Measurements from ENCODE around the gene ALG13. TPM values are rescaled to one million over a fixed set of nuclear protein-coding genes. Genes with fewer than 3 reads are reported as not detected.

Gene ALG13
- total RNA-seq, 4 donors from 2014 or later: 80.9 to 123 (median 90.7) TPM

GRCh38 chrX:111731351-111731750 is 50.4 kb downstream of the ALG13 start:
- peaks cover 0 to under 1% (median 0%) of the 10 kb centered on the region in 3 donors for H3K36me3 ChIP-seq
- H3K4me3 ChIP-seq: no peak overlapping the region

GRCh38 chrX:111736571-111736970 is 55.6 kb downstream of the ALG13 start:
- H3K9me3 ChIP-seq: no peaks in the 10 kb centered on the region
- no peaks in the 10 kb centered on the region for H3K27me3 ChIP-seq
- no peak overlapping the region for H3K4me3 ChIP-seq
- no peak for DNase-seq
- no peak overlapping the region for H3K27ac ChIP-seq
- no peak for TF ChIP-seq CTCF (IDR thresholded peaks at IDR 0.05)
- TF ChIP-seq POLR2A (IDR thresholded peaks at IDR 0.05): no peak
- no peaks in the 10 kb centered on the region for H3K4me1 ChIP-seq
- H3K36me3 ChIP-seq: peaks cover 0 to 23% (median 0%) of the 10 kb centered on the region in 3 donors

More at GRCh38 chrX:111731351-111731750, 50.4 kb downstream of the ALG13 start:
- Histone ChIP-seq H3K27ac (no peak overlapping the region), H3K4me1 (no peaks in the 10 kb centered on the region), H3K27me3 (no peaks in the 10 kb centered on the region), H3K9me3 (no peaks in the 10 kb centered on the region)
- DNase-seq: no peak
- TF ChIP-seq POLR2A (IDR thresholded peaks at IDR 0.05) (no peak), CTCF (IDR thresholded peaks at IDR 0.05) (no peak)

- no peak overlapping the region for H3K27ac ChIP-seq
- peaks cover 0 to 16% (median 0%) of the 10 kb centered on the region in 3 donors for H3K36me3 ChIP-seq
- no peak overlapping the region for H3K4me3 ChIP-seq
- no peaks in the 10 kb centered on the region for H3K9me3 ChIP-seq
- no peaks in the 10 kb centered on the region for H3K27me3 ChIP-seq
- no peak for DNase-seq
- no peaks in the 10 kb centered on the region for H3K4me1 ChIP-seq
- no peak for TF ChIP-seq CTCF (IDR thresholded peaks at IDR 0.05)
- TF ChIP-seq POLR2A (IDR thresholded peaks at IDR 0.05): no peak
These were observed 61.0 kb downstream of the ALG13 start for GRCh38 chrX:111742018-111742417.

GRCh38 chrX:111743316-111743715 is 62.3 kb downstream of the ALG13 start:
- Histone ChIP-seq H3K4me1 (no peaks in the 10 kb centered on the region), H3K27me3 (no peaks in the 10 kb centered on the region), H3K4me3 (no peak overlapping the region), H3K36me3 (peaks cover 0 to 3% (median 0%) of the 10 kb centered on the region in 3 donors), H3K27ac (no peak overlapping the region), H3K9me3 (no peaks in the 10 kb centered on the region)
- no peak for DNase-seq
- no peak for TF ChIP-seq CTCF (IDR thresholded peaks at IDR 0.05)
- TF ChIP-seq POLR2A (IDR thresholded peaks at IDR 0.05): no peak

- no peak for DNase-seq
- no peak overlapping the region for H3K27ac ChIP-seq
- peaks cover 0 to 18% (median 0%) of the 10 kb centered on the region in 3 donors for H3K36me3 ChIP-seq
- TF ChIP-seq CTCF (IDR thresholded peaks at IDR 0.05) (no peak), POLR2A (IDR thresholded peaks at IDR 0.05) (no peak)
- H3K4me1 ChIP-seq: no peaks in the 10 kb centered on the region
- H3K4me3 ChIP-seq: no peak overlapping the region
- no peaks in the 10 kb centered on the region for H3K27me3 ChIP-seq
- H3K9me3 ChIP-seq: no peaks in the 10 kb centered on the region
These were observed 75.5 kb downstream of the ALG13 start for GRCh38 chrX:111756486-111756885.

- no peaks in the 10 kb centered on the region for H3K36me3 ChIP-seq
- no peaks in the 10 kb centered on the region for H3K27me3 ChIP-seq
- DNase-seq: no peak
- H3K9me3 ChIP-seq: no peaks in the 10 kb centered on the region
- no peaks in the 10 kb centered on the region for H3K4me1 ChIP-seq
- H3K27ac ChIP-seq: no peak overlapping the region
- TF ChIP-seq POLR2A (IDR thresholded peaks at IDR 0.05): no peak
- no peak for TF ChIP-seq CTCF (IDR thresholded peaks at IDR 0.05)
- H3K4me3 ChIP-seq: no peak overlapping the region
These were observed 78.7 kb downstream of the ALG13 start for GRCh38 chrX:111759686-111760085.

Data from Peyer's patch (tissue), 4 donors.